ENCODE measurements around the gene KLF16.

The KLF16 gene

DNA sequence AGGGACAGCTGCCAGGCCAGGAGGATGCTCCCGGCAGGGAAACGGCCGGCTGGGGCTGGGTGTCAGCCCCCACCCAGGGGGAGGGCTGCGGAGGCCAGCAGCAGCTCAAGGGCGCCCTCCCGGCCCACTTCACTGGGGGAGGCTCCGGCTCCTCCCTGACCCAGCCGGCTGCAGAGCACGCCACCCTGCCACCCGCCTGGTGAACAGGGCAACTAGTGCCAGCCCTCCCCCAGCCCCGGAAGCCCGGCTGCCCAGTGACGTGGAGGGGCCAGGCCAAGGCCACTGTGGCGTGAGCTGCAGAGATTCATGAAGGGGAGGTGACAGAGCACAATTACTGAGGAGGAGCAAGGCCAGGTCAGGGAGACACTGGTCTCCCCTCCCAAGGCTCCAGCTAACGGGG is 29.8 kb downstream of the KLF16 start:
- TF ChIP-seq GATA3 (IDR thresholded peaks at IDR 0.05; ENCODE audit: low read depth, low read length) (no peak), GATA2 (IDR thresholded peaks at IDR 0.05; ENCODE audit: low read depth, low read length) (no peak)

GRCh38 chr19:1832046-1832663 is 31.2 kb downstream of the KLF16 start:
- TF ChIP-seq GATA3 (IDR thresholded peaks at IDR 0.05; ENCODE audit: low read depth, low read length) (no peak), GATA2 (IDR thresholded peaks at IDR 0.05; ENCODE audit: low read depth, low read length) (no peak)

DNA sequence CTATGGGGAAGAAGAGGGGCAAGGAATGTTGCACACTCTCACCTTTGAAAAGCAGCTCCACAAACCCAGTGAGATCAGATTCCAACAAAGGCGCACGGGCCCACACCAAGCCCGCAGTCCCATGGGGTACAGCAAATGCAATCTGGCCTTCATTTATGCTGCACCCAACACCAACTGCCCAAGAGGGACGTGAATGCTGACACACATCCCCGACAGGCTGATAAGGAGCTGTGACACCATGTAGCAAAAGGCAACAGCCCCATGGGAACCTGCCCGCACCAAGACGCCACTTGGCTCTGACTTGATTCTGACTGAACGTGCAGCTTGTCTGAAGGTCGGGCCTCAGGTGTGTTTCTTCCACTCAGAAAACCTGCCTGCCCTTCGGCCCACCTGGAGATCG is 32.4 kb downstream of the KLF16 start:
- TF ChIP-seq GATA2 (IDR thresholded peaks at IDR 0.05; ENCODE audit: low read depth, low read length) (no peak), GATA3 (IDR thresholded peaks at IDR 0.05; ENCODE audit: low read depth, low read length) (no peak)

- TF ChIP-seq GATA3 (IDR thresholded peaks at IDR 0.05; ENCODE audit: low read depth, low read length) (no peak), GATA2 (IDR thresholded peaks at IDR 0.05; ENCODE audit: low read depth, low read length) (no peak)
These were observed 32.8 kb downstream of the KLF16 start for GRCh38 chr19:1830568-1830967.

- TF ChIP-seq GATA2 (IDR thresholded peaks at IDR 0.05; ENCODE audit: low read depth, low read length) (no peak), GATA3 (IDR thresholded peaks at IDR 0.05; ENCODE audit: low read depth, low read length) (no peak)
These were observed 33.4 kb downstream of the KLF16 start for GRCh38 chr19:1829958-1830357.

DNA sequence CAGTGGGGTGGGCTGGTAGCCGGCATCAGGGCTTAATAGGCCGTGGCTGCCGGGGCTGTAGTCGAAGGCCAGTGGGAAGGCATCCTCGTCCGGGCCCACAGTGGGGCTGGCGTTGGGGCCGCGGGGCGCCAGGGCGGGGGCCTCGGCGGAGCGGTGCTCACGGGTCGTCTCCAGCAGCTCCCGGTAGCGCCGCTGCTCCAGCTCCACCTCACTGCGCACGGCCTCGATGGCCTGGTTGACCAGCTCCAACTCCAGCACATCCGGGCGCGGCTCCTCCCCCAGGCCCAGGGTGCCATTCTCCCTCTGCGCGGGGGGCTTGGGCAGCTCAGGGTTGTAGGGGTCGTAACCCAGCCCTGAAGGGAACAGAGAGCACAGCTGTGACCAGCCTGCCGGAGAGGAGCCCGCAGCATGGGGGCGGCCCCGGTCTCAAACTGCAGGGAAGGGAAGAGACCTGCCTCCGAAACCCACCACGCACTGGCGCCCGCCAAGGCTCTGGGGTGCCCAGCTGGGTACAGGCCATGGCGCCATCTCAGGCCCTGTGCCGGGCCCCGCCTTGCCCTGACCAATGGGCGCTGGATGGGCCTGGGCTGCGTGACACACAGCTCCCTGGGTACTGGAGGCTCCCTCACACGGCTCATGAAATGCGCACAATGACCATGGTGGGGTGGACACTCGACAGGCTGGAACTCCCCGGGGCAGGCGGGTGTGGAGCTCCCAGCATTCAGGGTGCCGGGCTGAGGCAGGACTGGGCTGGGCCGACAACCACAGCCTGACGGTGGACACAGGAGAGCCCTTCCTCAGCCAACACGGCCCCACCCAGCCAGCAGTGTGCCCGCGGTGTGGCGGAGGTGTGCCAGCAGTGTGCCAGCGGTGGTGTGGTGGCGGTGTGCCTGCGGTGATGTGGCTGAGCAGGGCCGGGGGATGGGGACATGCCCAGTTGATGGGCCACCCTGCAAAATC is 34.8 kb downstream of the KLF16 start:
- TF ChIP-seq GATA2 (IDR thresholded peaks at IDR 0.05; ENCODE audit: low read depth, low read length) (no peak), GATA3 (IDR thresholded peaks at IDR 0.05; ENCODE audit: low read depth, low read length) (no peak)

DNA sequence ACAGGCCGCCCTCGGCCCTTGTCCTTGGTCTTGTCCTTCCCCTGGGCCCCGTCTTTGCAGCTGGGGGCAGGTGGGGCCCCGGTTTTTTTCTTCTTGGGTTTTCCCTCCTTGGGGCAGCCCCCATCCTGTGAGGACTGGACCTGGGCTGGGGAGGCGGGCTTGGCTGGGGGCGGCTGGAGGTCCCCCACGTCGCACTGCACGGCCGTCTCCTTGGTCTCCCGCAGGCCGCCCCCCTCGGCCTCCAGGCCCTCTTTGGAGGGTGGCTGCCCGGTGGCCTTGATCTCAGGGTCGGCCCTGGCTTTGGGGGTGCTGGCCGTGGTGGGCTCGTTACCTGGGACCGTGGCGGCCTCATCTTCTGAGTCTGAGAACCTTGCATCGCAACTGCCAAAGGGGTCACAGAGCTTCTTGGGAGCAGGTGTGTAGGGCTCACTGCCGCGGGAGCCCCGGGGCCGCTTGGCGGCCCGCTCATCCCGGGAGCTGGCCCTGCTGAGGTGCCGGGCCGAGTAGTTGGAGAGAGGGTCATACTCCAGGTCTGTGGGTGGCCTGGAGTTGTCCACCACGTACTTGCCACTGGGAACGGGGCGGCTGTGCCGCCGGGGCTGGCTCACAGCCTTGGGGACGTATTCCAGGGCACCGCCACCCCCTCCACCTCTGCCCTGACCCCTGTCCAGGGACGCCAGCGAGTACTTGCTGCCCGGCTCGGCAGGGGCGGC is 35.7 kb downstream of the KLF16 start:
- TF ChIP-seq GATA2 (IDR thresholded peaks at IDR 0.05; ENCODE audit: low read depth, low read length), result no peak
- TF ChIP-seq GATA3 (IDR thresholded peaks at IDR 0.05; ENCODE audit: low read depth, low read length), result no peak

GRCh38 chr19:1826557-1827521 is 36.5 kb downstream of the KLF16 start:
- no peak for TF ChIP-seq GATA3 (IDR thresholded peaks at IDR 0.05; ENCODE audit: low read depth, low read length)
- no peak for TF ChIP-seq GATA2 (IDR thresholded peaks at IDR 0.05; ENCODE audit: low read depth, low read length)

- TF ChIP-seq GATA2 (IDR thresholded peaks at IDR 0.05; ENCODE audit: low read depth, low read length), result no peak
These were observed 37.3 kb downstream of the KLF16 start for GRCh38 chr19:1825909-1826556.

DNA sequence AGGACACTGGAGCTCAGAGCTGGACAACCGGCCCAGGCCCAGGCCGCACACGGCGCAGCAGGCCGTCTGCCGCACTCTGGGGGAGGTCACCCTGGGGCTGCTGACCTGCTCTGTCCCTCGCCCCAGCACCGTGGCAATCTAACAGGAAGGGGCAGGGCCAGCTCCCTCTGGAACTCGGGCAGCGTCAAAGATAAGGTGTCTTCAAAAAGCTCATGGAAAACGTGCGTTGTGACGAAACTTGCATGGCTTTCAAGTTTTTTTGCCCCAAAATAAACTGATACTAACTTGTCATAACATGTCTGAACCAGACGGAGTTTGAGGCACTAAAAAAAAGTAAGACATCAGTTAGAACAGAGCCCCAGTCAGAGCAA is 39.1 kb downstream of the KLF16 start:
- TF ChIP-seq GATA2 (IDR thresholded peaks at IDR 0.05; ENCODE audit: low read depth, low read length) (no peak), GATA3 (IDR thresholded peaks at IDR 0.05; ENCODE audit: low read depth, low read length) (no peak)

GRCh38 chr19:1823539-1824251 is 39.7 kb downstream of the KLF16 start:
- TF ChIP-seq GATA2 (IDR thresholded peaks at IDR 0.05; ENCODE audit: low read depth, low read length), result no peak
- no peak for TF ChIP-seq GATA3 (IDR thresholded peaks at IDR 0.05; ENCODE audit: low read depth, low read length)

- TF ChIP-seq GATA2 (IDR thresholded peaks at IDR 0.05; ENCODE audit: low read depth, low read length), result no peak
- TF ChIP-seq GATA3 (IDR thresholded peaks at IDR 0.05; ENCODE audit: low read depth, low read length), result no peak
These were observed 40.4 kb downstream of the KLF16 start for GRCh38 chr19:1823020-1823419.
